HG03460 (cell line): ENCODE results near the gene OSTF1.
A peak's percentile ranks its signal among the peaks of the same experiment; 100 is the strongest.

Experiments used
- ATAC-seq: cut with Tn5 transposase; IDR thresholded peaks from one replicate; pipeline ENCODE4 v1.9.1; 2021; ENCODE audit not compliant: unreplicated experiment

The OSTF1 gene

GRCh38 chr9:75161116-75161857, 73.0 kb downstream of the OSTF1 start:
- ATAC-seq: no peak

GRCh38 chr9:75163764-75164163, 75.5 kb downstream of the OSTF1 start:
- ATAC-seq: no peak

- no peak for ATAC-seq
Measured at GRCh38 chr9:75164573-75164972, 76.3 kb downstream of the OSTF1 start.

GRCh38 chr9:75167281-75167680, 79.0 kb downstream of the OSTF1 start:
- ATAC-seq: no peak

GRCh38 chr9:75168270-75169178, 80.2 kb downstream of the OSTF1 start:
- no peak for ATAC-seq

- ATAC-seq: no peak
Measured at GRCh38 chr9:75169623-75170022, 81.3 kb downstream of the OSTF1 start.

GRCh38 chr9:75170898-75171360, 82.6 kb downstream of the OSTF1 start:
- no peak for ATAC-seq

GRCh38 chr9:75175395-75175794, 87.1 kb downstream of the OSTF1 start:
- no peak for ATAC-seq

- ATAC-seq: no peak
Measured at GRCh38 chr9:75176037-75176436, 87.7 kb downstream of the OSTF1 start.

- ATAC-seq: no peak
Measured at GRCh38 chr9:75181750-75182149, 93.4 kb downstream of the OSTF1 start.

GRCh38 chr9:75183306-75183705, 95.0 kb downstream of the OSTF1 start:
- no peak for ATAC-seq

GRCh38 chr9:75184471-75184870, 96.2 kb downstream of the OSTF1 start:
- ATAC-seq: no peak

- peak; percentile 87 for ATAC-seq
Measured at GRCh38 chr9:75185585-75186170, 97.4 kb downstream of the OSTF1 start.

- ATAC-seq: no peak
Measured at GRCh38 chr9:75186767-75187380, 98.6 kb downstream of the OSTF1 start.

- no peak for ATAC-seq
Measured at GRCh38 chr9:75188756-75189155, 100.4 kb downstream of the OSTF1 start.

GRCh38 chr9:75190762-75191161, 102.4 kb downstream of the OSTF1 start:
- ATAC-seq: no peak
